Adipocyte (in vitro differentiated cells): ENCODE data around the gene PPP1R9B.

Experiments used
- DNase-seq: peaks from one replicate; pipeline ENCODE4 v3.0.0-alpha.2; 2015; ENCODE audit warnings: low read depth
- H3K27me3 ChIP-seq: replicated peaks from 2 replicates; pipeline ENCODE4 v1.7.0; 2013; ENCODE audit warnings: mild to moderate bottlenecking, low read length, moderate library complexity; ENCODE audit not compliant: control insufficient read depth, insufficient read depth
- H3K36me3 ChIP-seq: 2 replicates; pipeline ENCODE4 v1.7.0; 2013; ENCODE audit warnings: low read length, mild to moderate bottlenecking, moderate library complexity; ENCODE audit not compliant: control insufficient read depth, insufficient read depth, severe bottlenecking
- H3K4me1 ChIP-seq: 2 replicates; pipeline ENCODE4 v1.7.0; 2013; ENCODE audit warnings: mild to moderate bottlenecking, low read length, moderate library complexity; ENCODE audit not compliant: control insufficient read depth, insufficient read depth
- H3K4me3 ChIP-seq: 2 replicates; pipeline ENCODE4 v1.7.0; 2013; ENCODE audit warnings: mild to moderate bottlenecking, low read length, moderate library complexity
- H3K9ac ChIP-seq: 2 replicates; pipeline ENCODE4 v1.7.0; 2013; ENCODE audit warnings: mild to moderate bottlenecking, low read length, moderate library complexity
- H3K9me3 ChIP-seq: 2 replicates; pipeline ENCODE4 v1.7.0; 2013; ENCODE audit warnings: mild to moderate bottlenecking, low read length, moderate library complexity; ENCODE audit not compliant: control insufficient read depth

The PPP1R9B gene

GRCh38 chr17:50163843-50164696 lies 13.6 kb upstream of the PPP1R9B start:
- no peak overlapping the region for H3K9ac ChIP-seq
- DNase-seq, result no peak
- no peaks in the 10 kb centered on the region for H3K9me3 ChIP-seq
- H3K27me3 ChIP-seq, result no peaks in the 10 kb centered on the region
- H3K4me1 ChIP-seq, result peaks cover 15% of the 10 kb centered on the region
- H3K4me3 ChIP-seq, result no peak overlapping the region
- H3K36me3 ChIP-seq, result no peaks in the 10 kb centered on the region

- H3K36me3 ChIP-seq, result no peaks in the 10 kb centered on the region
- peak overlapping the region; percentile 76 for H3K9ac ChIP-seq
- no peaks in the 10 kb centered on the region for H3K9me3 ChIP-seq
- H3K4me3 ChIP-seq, result no peak overlapping the region
- no peak for DNase-seq
- H3K4me1 ChIP-seq, result peaks cover 15% of the 10 kb centered on the region
- no peaks in the 10 kb centered on the region for H3K27me3 ChIP-seq
Measured at GRCh38 chr17:50162466-50163254, 12.2 kb upstream of the PPP1R9B start.

- no peak for DNase-seq
- Histone ChIP-seq H3K9ac (peak overlapping the region; percentile 76), H3K4me3 (peak overlapping the region; percentile 85), H3K27me3 (no peaks in the 10 kb centered on the region), H3K36me3 (no peaks in the 10 kb centered on the region), H3K9me3 (no peaks in the 10 kb centered on the region), H3K4me1 (peaks cover 15% of the 10 kb centered on the region)
Measured at GRCh38 chr17:50161911-50162288, 11.4 kb upstream of the PPP1R9B start.

- Histone ChIP-seq H3K4me3 (peak overlapping the region; percentile 85), H3K9ac (peak overlapping the region; percentile 76), H3K9me3 (no peaks in the 10 kb centered on the region), H3K4me1 (peaks cover 13% of the 10 kb centered on the region), H3K36me3 (no peaks in the 10 kb centered on the region), H3K27me3 (no peaks in the 10 kb centered on the region)
- DNase-seq, result peak; percentile 97
Measured at GRCh38 chr17:50161023-50161910, 10.8 kb upstream of the PPP1R9B start.

GRCh38 chr17:50157891-50158290 lies 7.4 kb upstream of the PPP1R9B start:
- H3K36me3 ChIP-seq, result no peaks in the 10 kb centered on the region
- DNase-seq, result no peak
- H3K9me3 ChIP-seq, result no peaks in the 10 kb centered on the region
- H3K9ac ChIP-seq, result no peak overlapping the region
- H3K4me1 ChIP-seq, result peaks cover 35% of the 10 kb centered on the region
- H3K4me3 ChIP-seq, result no peak overlapping the region
- H3K27me3 ChIP-seq, result no peaks in the 10 kb centered on the region

- peak overlapping the region; percentile 73 for H3K9ac ChIP-seq
- no peaks in the 10 kb centered on the region for H3K27me3 ChIP-seq
- peaks cover 35% of the 10 kb centered on the region for H3K4me1 ChIP-seq
- H3K36me3 ChIP-seq, result no peaks in the 10 kb centered on the region
- H3K4me3 ChIP-seq, result peak overlapping the region; percentile 41
- peak; percentile 66 for DNase-seq
- H3K9me3 ChIP-seq, result no peaks in the 10 kb centered on the region
Measured at GRCh38 chr17:50155115-50155819, 4.8 kb upstream of the PPP1R9B start.

GRCh38 chr17:50154604-50155003 lies 4.1 kb upstream of the PPP1R9B start:
- Histone ChIP-seq H3K27me3 (no peaks in the 10 kb centered on the region), H3K4me1 (peaks cover 35% of the 10 kb centered on the region), H3K9ac (peak overlapping the region; percentile 55), H3K4me3 (peak overlapping the region; percentile 38), H3K9me3 (no peaks in the 10 kb centered on the region), H3K36me3 (no peaks in the 10 kb centered on the region)
- no peak for DNase-seq

- Histone ChIP-seq H3K27me3 (no peaks in the 10 kb centered on the region), H3K4me3 (no peak overlapping the region), H3K36me3 (no peaks in the 10 kb centered on the region), H3K9ac (peak overlapping the region; percentile 55), H3K9me3 (no peaks in the 10 kb centered on the region), H3K4me1 (peaks cover 35% of the 10 kb centered on the region)
- no peak for DNase-seq
Measured at GRCh38 chr17:50153650-50154575, 3.4 kb upstream of the PPP1R9B start.

- Histone ChIP-seq H3K9ac (peak overlapping the region; percentile 85), H3K9me3 (no peaks in the 10 kb centered on the region), H3K27me3 (no peaks in the 10 kb centered on the region), H3K36me3 (no peaks in the 10 kb centered on the region), H3K4me3 (peak overlapping the region; percentile 89), H3K4me1 (peaks cover 42% of the 10 kb centered on the region)
- no peak for DNase-seq
Measured at GRCh38 chr17:50152736-50153135, 2.3 kb upstream of the PPP1R9B start.
